Measurements from ENCODE around the gene TMEM52.

DNA sequence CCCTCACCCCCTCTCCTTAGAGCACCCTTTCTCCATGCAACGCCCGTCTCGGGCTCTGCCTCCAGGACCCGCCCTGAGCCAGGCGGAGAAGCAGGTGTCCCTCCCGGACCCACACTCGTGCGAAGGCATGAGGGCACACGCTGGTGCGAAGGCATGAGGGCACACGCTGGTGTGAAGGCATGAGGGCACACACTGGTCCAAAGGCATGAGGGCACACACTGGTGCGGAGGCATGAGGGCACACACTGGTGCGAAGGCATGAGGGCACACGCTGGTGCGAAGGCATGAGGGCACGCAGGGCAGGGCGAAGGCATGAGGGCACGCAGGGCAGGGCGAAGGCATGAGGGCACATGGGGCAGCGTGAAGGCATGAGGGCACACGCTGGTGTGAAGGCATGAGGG is 5.8 kb upstream of the TMEM52 start:
- TF ChIP-seq, protein P1, sequence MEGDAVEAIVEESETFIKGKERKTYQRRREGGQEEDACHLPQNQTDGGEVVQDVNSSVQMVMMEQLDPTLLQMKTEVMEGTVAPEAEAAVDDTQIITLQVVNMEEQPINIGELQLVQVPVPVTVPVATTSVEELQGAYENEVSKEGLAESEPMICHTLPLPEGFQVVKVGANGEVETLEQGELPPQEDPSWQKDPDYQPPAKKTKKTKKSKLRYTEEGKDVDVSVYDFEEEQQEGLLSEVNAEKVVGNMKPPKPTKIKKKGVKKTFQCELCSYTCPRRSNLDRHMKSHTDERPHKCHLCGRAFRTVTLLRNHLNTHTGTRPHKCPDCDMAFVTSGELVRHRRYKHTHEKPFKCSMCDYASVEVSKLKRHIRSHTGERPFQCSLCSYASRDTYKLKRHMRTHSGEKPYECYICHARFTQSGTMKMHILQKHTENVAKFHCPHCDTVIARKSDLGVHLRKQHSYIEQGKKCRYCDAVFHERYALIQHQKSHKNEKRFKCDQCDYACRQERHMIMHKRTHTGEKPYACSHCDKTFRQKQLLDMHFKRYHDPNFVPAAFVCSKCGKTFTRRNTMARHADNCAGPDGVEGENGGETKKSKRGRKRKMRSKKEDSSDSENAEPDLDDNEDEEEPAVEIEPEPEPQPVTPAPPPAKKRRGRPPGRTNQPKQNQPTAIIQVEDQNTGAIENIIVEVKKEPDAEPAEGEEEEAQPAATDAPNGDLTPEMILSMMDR (IDR thresholded peaks at IDR 0.05; ENCODE audit: poor library complexity, severe bottlenecking), result no peak
- no peak for TF ChIP-seq SMC3 (conservative IDR thresholded peaks at IDR 0.05; ENCODE audit: poor library complexity)
- TF ChIP-seq, protein P2, sequence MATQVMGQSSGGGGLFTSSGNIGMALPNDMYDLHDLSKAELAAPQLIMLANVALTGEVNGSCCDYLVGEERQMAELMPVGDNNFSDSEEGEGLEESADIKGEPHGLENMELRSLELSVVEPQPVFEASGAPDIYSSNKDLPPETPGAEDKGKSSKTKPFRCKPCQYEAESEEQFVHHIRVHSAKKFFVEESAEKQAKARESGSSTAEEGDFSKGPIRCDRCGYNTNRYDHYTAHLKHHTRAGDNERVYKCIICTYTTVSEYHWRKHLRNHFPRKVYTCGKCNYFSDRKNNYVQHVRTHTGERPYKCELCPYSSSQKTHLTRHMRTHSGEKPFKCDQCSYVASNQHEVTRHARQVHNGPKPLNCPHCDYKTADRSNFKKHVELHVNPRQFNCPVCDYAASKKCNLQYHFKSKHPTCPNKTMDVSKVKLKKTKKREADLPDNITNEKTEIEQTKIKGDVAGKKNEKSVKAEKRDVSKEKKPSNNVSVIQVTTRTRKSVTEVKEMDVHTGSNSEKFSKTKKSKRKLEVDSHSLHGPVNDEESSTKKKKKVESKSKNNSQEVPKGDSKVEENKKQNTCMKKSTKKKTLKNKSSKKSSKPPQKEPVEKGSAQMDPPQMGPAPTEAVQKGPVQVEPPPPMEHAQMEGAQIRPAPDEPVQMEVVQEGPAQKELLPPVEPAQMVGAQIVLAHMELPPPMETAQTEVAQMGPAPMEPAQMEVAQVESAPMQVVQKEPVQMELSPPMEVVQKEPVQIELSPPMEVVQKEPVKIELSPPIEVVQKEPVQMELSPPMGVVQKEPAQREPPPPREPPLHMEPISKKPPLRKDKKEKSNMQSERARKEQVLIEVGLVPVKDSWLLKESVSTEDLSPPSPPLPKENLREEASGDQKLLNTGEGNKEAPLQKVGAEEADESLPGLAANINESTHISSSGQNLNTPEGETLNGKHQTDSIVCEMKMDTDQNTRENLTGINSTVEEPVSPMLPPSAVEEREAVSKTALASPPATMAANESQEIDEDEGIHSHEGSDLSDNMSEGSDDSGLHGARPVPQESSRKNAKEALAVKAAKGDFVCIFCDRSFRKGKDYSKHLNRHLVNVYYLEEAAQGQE (IDR thresholded peaks at IDR 0.05; ENCODE audit: borderline replicate concordance), result no peak
